ENCODE results near the gene ZFYVE28.

ZFYVE28 gene

DNA sequence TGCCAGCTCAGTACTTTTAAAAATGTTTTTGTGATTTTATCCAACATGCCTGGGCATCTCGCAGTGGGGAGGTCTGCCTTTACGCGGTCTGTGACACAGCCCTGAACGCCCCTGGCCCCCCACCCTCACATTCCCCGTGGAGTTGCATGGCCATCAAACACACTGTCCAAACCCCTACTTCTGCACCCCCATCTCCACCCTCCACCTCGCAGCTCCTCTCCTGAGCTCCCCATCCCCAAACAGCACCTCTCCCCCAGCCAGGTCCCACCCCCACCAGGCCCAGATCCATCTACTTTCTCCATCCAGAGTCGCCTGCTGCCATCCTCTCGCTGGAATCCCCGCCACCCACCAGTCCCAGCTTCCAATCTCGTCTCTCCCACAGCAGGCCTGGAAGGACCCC lies 9.5 kb downstream of the ZFYVE28 start:
- DNase-seq, result no peak

DNA sequence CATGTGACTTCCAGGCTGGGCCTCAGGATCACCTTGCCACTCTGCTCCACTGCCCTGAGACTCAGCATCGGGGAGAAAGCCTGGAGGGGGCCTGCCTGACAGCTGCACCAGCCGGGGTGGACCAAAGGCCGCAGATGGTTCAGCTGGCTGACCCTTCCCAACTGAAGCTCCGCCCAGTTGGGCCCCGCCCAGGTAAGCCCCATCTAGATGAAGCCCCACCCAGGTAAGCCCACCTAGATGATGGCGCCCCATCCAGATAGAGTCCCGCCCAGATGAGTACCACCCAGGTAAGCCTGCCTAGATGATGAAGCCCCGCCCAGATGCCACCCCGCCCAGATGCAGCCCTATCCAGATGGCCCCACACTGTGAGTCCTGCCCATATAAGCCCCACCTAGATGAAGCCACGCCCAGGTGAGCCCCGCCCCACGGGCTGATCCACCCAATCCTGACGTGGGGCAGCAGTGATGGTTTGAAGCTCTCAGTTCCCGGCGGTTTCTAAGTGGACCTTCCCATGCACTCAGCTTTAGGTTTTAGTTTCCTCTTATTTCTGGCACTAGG lies 10.0 kb downstream of the ZFYVE28 start:
- DNase-seq, result no peak

DNA sequence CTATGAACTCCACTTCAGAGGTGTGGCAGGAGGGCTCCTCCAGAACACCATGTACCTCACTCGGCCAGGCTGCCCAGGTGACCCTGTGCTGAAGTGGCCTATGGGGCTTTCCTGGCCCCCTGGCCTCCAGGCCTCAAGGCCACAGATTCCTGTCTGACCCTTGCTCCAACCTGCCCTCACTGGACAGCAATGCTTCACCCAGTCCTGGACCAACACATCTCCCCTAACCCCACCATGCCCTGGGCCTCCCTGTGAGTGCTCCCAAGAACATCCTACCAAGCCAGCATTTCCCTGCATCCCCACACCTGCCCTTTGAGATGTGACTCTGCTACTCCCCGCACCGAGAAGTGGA lies 10.5 kb downstream of the ZFYVE28 start:
- no peak for DNase-seq

DNA sequence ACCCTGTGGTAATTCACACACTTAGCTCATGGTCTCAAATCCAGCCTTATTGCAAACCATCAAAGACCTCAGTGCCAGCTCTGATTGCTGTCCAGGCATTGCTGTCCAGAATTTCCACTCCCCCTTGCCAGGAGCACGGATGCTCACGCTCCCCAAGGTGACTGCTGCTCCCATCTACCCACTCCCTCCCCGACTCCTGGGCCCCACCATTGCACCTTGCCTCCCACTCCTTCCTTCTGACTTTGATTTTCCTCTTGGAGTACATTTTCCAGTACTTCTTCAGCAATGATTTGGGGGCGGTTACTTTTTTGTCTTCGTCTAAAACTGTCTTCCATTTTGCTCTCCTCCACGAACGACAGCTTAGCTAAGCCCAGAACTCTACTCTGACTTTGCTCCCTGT lies 11.5 kb downstream of the ZFYVE28 start:
- no peak for DNase-seq

DNA sequence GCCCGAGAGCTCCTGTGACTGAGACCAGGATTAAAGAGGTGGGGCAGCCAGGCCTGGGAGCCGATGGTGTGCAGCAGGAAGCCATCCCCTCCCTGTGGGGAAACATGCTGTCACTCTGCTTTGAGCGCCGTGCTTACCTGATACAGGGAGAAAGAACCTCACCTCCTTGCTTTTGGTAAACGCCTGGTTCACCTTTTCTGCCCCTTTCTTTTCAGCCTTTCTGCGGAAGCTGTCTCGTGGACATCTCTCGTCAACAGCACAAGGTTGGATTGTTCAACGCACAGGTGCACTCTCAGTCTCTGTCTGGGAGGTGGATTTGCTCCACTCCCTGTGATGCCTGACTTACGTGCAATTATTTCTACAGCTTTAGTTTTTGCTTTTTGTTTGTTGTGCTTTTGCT lies 12.0 kb downstream of the ZFYVE28 start:
- DNase-seq, result no peak

DNA sequence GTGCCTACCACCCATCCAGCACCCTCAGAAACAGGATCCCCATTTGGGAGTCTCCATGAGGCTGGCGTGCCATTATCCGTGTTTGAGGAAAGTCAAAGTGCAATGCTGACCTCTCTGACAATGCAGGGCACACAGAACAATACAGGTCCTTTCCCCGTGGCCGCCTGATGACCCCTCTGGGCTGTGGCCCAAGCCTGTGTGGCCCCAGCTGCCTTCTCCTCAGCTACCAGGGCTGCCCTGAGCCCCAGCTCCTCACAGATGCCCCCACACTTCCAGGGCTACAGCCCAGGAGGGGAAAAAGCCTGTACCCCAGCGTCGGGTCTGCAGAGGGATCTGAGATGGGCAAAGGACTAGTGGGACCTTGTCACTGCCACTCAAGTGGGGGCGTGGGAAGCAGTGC lies 15.5 kb downstream of the ZFYVE28 start:
- no peak for DNase-seq

DNA sequence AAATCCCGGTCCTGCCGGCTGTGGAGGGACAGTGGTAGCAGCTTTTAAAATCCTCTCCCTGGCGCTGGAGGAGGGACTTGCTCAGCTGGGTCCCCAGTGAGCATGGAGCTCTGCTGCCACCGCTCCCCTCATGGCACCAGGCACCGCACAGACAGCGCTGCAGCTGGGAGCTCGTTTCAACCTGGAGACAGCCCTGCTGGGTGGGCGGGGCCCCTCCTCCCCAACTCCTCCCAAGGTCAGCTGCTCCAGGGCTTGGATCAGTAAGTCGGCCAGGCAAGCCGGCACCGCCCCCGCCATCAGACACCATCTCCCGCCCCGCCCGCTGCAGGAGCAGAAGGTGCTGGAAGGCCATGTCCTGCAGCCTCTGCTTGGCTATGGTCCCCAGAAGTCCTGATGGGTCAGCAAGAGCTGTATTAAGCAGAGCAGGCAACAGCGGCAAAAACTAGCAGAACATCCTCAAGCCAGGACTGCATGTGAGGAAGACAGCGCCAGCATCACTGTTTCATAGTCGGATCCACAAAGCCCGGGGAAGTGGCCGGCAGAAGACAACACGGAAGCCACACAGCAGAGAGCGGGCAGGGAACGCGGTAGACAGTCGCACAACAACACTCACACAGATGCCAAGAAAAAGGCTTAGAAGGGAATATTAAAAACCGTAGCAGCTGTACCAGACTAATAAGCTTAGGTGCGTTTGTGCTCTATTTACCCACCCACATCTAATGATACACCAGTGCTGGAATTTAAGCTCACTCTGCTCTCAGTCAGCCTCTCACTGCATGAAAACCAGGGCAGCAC lies 16.2 kb downstream of the ZFYVE28 start:
- DNase-seq, result no peak

DNA sequence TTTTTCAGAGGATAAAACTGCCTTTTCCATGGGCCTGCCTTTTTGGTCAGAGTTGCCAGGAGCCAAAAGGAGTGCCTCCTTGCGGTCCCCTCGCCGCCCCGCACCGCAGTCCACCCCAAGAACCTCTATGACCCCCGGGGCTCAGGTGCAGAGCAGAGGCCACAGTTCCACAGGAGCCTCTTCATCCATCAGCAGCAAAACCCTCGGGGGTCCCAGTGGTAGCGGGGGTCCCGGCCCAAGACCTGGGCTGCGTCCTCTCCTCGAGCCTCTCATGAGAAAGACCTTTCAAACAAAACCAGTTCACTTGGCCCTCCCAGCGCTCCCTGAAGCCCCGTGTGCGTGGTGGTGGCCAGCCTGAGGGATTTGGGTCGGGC lies 16.8 kb downstream of the ZFYVE28 start:
- DNase-seq, result no peak

DNA sequence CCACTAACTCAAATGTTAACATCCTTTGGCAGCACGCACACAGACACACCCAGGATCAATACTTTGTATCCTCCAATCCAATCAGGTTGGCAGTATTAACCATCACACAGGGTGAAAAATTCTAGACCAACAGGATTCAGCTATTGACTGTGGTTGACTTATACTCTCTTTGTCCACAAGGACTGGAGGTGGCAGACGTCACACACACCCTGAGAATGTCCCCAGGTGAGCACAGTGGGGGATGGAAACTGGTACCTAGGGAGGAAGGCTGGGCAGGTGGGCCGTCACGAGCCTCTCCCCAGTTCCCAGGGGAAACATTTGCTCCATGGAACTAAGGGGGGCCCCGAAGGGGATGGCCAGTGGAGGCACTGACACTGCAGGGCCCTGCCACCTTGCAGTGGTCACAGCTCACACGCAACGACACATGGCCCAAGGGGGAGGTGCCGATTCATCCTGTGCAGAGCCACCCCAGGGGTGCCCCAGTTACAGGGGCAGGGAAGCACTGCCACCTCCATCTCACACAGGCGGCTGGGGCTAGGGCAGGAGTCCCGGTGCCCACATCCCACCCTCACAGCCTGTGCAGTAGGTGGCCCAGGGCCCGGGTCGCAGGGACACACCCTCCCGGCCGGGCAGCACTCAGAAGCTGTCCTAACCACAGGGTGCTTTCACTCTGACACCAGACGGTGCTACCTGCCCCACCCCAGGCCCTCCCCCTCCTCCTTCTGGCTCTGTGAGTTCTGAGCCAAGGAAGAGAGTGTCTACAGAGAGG lies 17.4 kb downstream of the ZFYVE28 start:
- DNase-seq, result no peak

DNA sequence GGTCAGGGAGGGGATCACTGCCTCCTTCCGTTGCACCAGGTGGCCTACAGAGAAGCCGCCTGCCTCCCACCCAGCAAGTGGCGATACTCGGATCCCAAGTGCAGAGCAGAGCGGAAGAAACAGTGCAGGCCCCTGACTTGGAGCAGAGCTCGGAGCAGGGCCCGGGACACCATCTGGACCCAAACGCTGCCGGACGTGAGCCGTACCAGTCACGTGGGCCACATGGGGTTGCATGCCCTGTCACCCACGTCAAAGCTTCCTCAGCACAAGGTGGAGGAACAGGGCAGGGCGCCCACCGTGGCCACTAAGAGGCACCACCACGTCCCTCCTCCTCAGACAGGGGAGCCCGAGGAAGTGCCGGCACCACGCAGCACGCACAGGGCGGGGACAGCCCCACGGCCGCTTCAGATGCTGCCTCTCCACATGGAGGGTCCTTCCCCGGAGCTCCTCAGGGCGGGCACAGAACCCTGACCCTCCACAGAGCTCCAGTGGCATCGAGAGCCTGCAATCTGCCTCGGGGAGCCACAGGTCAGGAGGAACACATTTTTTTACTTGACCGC lies 18.7 kb downstream of the ZFYVE28 start:
- DNase-seq, result no peak

DNA sequence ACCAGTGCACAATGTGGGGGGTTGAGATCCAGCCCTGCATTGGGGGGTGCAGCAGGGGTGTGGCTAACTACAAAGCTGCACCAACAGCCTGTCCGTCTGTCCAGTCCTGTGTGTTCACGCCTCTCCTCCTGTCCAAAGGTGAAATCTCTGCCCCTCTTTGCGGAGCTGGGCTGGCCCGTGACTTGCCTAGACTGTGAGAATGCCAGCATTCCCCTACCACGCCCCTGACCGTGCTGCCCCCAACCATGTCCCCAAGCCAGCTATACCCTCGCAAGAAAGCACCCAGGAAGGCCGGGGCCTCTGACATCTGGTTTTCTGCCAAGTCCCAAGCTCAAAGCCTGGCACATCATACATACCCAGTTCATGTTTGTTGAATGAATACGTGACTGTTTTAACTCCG lies 19.2 kb downstream of the ZFYVE28 start:
- no peak for DNase-seq

DNA sequence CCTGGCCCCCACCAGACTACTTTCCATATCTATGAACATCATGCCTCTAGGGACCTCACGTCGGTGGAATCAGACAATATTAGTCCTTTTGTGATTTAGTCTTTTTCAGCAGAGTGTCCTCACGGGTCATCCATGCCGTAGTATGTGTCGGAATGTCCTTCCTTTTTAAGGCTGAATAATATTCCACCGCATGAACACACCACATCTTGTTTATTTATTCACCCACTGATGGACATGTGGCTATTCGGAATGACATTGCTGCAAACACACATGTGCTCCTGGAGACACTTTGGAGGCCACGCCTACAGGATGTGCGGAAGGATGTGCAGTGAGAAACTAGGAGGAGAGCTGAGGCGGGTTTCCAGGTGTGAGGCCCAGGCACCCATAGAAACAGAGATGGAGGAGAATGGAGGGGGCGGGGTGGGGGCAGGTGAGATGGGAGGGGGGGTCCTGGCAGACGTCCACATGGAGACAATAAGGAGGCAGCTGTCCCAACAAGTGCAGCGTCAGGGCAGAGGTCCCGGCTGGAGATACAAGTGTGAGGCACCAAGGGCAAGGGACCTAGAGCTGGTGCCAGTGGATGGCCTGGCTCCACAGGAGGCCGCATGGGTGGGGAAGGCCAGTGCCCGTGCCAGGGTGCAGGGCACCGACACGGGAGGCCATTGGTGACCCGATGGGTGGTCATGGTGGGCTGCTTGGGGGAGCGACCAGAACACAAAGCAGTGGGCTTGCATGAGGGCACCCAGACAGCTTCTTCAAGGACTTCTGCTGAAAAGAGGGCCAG lies 20.7 kb downstream of the ZFYVE28 start:
- DNase-seq, result no peak

DNA sequence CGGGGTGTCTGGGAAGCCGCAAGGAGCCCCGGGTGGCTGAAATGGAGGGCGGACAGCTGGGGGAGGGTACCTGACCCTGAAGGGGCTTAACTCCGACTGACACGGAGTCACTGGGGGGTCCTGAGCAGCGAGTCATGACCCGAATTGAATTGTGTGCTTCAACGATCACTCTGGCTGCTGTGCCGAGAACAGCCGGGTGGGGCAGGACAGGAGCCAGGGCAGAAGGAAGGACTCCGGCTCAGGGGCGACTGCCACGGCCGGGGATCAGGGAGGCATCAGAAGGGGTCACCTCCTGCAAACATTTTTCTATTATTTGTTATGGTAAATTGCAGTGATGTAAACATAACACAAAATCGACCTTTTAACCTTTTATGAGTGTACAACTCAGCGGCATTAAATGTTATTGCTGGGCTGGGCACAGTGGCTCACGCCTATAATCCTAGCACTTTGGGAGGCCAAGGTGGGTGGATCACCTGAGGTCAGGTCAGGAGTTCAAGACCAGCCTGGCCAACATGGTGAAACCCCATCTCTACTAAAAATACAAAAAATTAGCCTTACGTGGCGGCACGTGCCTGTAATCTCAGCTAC lies 21.6 kb downstream of the ZFYVE28 start:
- DNase-seq, result no peak

DNA sequence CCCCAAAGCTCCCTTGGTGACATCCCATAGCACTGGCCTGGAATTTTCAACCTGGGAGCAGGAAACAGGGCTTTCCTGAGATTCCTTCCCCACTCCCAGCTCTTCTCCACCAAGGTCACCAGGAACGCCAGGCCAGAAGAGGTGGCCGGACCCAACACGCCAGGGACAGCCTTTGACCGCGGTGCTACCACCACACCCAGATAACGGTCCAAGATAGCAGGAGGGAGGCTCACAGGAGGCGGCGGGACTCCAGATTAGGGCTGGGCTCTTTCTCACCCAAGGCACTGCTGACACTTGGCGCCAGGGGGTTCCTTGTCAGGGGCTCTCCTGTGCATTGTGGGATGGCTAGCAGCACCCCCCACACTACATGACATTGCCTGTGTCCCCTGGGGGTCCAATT lies 22.9 kb downstream of the ZFYVE28 start:
- no peak for DNase-seq

DNA sequence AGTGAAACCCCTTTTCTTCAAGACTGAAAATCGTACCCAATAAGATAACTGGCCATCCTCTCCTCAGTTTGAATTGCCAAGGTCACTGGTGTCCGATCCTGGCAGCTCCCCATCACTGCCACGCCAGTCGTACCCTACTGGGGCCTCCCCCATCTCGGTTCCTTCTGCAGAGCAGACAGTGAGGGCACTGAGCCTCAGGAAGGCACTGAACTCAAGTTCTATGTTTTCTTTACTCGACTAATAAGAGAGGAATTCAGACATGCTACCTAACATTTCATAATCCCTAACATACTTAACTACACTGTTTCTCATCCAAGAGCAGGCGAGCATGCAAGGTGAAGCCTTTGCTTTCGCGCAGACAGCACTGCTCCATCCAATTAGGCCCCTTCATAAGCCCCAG lies 23.4 kb downstream of the ZFYVE28 start:
- DNase-seq, result no peak

DNA sequence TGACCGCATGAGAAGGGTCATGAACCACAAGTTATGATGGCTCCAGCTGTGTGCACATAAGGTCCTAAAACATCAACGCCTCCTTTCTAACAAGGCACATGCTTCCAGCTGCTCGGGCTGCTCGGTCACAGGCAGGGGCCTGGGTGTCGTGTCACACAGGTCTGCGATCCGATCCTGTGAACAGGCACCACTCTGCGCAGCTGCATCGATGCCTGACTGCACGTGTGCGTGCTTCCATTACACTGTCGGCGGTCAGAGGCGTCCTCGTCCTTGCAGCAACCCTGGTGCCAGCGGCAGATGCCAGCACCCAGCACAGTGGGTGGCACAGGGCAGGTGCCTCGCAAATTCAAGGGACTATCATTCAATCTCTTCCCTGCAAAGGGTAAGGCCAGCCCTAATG lies 23.9 kb downstream of the ZFYVE28 start:
- no peak for DNase-seq

DNA sequence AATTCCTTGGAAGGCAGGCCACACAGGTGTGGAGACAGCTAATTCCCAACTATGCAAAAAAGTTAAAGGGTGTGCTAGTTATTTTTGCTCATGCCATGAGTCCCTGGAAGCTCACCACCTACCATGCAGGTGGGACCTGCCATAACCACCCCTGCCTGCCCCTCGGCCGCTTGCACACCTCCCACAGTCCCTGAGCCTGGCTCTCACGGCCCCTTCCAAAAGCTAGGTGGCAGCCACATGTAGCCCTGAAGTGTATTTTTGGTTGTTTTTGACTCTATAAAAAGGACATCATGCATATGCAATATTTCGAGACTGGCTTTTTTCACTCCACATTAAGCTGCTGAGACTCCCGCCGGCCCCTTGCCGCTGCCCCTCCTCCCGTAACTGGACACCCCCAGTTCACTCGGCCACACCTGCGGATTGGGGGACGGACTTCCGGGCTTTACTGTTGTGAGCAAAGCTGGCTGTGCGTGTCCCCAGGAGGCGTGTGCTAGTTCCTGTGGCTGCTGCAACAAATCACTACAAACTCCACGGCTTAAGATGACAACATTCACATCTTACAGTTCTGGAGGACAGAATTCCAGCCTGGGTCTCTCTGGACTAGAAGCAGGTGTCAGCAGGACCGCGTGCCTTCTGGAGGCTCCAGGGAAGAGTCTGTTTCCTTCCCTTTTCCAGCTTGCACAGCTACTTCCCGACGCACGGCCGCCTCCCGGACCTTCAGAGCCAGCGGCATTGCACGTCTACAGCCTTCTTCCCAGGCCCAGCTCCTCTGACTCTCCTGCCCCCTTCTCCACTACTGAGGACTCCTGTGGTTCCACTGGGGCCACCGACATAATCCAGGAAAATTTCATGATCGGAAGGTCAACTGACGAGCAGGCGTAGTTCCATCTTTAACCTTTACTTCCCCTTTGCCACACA lies 24.8 kb downstream of the ZFYVE28 start:
- DNase-seq, result peak; percentile 30

DNA sequence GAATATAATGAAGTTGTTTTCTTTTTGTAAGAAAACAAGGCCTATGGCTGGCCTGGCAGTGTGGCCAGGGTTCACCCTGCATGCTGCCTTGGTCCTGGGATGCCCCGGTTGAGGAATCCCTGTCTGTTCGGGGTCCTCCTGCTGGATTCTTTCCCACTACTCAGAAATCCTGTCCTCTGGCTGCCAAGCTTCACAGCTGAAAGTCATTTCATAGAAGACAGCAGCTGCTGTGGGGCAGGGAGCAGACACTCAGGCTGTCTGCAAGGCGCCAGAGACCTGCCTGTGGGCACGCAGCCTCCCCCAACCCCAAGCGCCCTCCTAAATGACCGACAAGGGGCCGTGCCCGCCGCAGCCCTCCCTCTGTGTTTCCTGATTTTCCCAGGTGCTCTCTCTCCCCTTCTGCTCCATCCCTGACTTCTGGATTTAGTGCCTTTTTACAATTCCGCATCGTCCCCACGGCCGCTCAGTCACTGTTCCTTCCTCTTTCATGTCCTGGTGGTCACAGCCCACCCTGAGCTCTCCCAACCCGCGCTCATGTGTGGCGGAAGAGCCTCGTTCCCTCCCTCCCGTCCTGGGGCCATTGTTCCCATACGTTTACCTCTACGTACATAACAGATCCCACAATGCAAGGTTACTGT lies 27.5 kb downstream of the ZFYVE28 start:
- no peak for DNase-seq

DNA sequence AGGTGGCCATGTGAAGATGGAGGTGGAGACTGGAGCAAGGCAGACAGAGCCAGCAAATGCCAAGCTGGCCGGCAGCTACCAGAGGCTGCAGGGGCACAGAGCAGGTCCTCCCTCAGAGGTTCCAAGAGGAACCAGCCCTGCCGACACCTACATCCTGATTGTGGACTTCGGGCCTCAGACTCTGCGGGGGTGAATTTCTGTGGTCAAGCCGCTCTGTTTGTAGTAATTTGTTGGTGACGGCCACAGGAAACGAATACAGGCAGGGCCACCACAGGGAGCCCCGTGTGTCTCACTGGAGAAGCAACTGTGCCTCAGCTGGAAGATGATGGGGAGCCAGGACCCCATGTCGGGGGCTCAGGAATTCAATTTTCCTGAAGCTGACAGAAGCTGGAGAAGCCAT lies 28.3 kb downstream of the ZFYVE28 start:
- no peak for DNase-seq

DNA sequence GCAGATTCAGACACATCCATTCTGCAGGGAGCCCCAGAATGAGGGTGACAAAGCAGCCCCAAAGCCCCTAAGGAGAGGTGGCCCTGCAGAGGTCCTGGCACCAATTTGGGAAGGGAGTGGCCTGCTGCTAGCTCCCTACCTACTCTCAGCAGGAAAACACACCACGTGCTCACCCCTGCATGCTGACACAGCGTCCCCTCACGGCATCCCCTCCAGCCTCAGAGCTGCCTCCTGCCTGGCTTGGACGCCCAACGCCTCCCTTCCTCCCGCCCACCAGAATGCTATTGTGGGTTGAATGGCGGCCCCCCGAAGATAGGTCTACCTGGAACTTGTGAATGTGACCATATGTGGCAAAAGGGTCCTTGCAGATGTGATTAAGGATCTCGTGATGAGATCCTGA lies 28.8 kb downstream of the ZFYVE28 start:
- DNase-seq, result no peak

Measured in CD4-positive, alpha-beta T cell treated with Interleukin-17A for 1 hour (primary cell).